HUDEP-2 (cell line): ENCODE results near the gene JPH2.
"Not testable (repeated sequence)": the region's sequence is repeated elsewhere in the genome, so short reads cannot be mapped to it uniquely, and the experiment has no call there.

Experiments used
- DNase-seq, 76 experiments: peaks; one replicate each; lab custom pipeline; 2025; ENCODE audit not compliant: unreplicated experiment in 76 of 76; lab: John Stamatoyannopoulos, UW

The JPH2 gene

DNA sequence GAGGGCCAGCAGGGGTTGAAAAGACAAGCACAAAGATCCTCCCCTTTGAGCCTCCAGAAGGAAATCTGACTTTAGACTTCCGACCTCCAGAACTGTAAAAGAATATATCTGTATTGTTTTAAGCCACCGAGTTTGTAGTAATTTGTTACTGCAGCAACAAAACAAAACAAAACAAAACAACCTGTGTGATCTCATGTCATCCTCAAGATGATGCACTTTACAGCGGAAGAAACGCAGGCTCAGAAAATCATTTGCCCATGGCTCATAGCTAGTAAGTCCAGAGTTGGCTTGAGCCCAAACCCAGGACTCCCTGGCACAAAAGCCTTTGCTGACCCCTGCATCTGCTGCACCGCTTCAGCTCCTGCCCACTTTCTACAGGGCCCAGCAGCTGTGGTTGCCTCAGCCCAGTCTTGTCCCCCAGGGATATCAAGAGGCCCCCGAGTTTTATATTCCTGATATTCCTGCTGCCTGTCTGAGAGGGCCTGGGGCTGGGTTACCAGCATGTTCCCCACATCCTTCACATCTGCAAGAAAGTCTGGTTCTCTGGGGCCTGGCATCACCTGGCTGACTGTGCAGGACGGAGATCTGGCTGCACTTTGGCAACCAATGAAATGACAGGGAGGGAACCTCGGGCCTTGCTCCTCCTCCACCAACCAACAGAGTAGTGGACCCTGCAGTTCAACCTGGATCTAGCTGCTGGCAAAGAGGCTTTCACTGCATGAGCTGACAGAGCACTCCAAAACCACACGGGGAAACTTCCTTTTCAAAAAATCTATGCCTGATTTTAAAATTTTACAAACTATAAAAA lies 56.9 kb downstream of the JPH2 start:
- no peak for DNase-seq

- DNase-seq, result not testable (repeated sequence)
These were observed 57.7 kb downstream of the JPH2 start for GRCh38 chr20:44129300-44129699.

DNA sequence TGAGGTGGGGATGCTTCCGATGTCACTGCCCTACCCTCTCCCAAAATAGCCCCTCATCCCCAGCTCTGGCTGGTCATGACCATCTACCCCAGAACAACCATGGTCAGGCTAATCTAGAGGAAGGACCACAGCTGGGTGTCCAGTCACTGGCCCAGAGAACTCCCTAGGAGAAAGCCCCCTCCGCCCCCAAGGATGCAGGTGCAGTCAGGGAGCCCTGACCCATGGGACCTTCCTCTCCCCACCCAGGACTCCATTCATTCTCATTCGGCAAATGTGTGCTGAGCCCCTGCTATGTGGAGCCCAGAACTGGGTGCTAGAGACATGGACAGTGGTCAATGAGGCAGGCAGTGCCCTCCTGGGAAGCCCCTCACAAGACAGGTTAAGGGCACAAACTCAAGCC lies 60.5 kb downstream of the JPH2 start:
- no peak for DNase-seq

DNA sequence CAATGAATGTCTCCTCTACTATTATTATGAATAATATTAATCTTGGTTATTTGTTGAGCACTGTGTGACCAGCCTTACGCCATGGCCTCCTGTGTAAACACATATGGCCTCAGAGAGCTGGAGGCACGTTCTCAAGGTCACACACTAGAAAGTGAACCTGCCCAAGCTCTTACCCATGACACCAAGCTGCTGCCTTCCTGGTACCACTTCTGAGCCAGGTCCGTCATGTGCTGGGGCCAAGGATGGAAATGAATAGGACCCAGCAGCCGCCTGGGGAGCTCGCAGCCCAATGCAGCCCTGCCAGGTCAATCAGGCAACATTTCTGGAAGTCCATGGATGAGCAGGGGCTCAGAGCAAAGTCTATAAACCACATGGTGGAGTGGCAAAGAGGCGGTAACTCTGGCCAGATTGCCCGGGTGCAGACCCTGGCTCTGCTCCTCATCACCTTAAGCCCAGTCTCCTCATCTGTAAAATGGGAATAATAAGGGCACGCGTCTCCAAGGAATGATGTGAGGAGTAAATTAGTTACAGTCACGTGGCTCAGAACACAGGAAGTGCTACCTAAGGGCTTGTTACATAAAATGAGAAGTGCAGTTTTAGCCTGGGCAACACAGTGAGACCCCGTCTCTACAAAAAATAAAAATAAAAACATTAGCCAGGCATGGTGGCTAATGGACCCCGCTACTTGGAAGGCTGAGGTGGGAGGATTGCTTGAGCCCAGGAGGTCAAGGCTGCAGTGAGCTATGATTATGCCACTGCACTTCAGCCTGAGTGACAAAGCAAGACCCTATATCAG lies 61.5 kb downstream of the JPH2 start:
- no peak for DNase-seq

DNA sequence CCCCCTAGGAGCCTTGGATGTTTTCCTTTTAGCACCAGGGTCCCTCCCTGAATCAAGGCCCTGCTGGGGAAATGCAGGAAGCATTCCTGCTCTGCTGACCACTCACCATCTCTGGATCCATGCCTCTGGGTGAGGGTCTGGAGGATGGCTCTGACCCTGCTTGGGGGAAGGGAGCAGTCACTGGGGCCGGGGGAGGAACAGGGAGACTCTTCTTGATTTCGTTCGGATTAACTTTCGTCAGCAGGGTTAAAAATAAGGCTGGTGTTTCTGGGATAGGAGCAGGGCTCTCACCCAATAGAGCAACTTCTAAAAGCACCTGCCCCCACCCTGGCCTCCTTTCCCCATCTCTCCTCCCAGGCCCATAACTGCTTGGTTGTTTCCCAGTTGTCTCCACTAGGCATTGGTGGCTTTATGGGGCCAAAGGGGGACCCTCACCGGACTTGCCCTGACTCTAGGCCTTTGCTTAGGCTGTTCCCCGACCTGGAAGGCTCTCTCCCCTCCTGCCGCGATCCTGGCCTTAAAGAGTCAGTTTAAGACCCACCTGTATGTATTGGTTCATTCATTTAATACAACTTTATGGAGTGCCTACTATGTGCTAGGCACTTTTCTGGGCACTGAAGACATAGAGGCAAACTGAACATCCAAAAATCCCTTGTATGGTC lies 63.0 kb downstream of the JPH2 start:
- DNase-seq, result no peak

GRCh38 chr20:44123251-44123650 lies 63.7 kb downstream of the JPH2 start:
- DNase-seq, result no peak

DNA sequence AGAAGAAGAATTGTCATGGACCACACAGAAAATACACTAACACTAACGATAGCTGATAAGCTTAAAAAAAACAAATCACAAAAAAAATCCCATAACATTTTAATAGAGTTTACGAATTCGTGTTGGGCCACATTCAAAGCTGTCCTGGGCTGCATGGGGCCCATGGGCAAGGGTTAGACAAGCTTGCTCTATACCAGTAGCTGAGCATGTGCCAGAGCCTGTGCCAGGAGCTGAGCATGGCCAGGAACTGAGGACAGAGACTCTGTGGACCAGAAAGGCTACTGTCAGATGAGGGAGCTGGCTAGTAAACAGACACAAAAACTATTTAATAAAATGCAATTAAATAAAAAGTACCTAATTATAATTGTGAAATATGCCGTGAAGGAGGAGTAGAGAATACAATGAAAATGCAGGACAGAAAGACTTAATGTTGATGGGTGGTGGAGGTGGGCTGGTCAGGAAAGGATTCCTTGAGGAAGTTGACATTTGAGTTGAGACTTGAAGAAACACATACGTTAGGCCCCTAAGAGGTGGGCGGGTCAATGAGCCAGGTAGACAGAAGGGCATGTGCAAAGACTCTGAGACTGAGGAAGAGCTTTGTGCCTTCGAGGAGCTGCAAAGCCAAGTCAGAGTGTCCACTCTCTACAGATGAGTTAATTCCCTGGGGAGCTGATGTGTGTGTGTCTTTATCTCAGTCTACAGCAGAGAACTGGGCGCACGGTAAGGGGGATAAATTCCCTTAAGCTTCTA lies 66.1 kb downstream of the JPH2 start:
- DNase-seq, result no peak

- DNase-seq, result no peak
These were observed 68.6 kb downstream of the JPH2 start for GRCh38 chr20:44118185-44119033.

- DNase-seq, result no peak
These were observed 69.4 kb downstream of the JPH2 start for GRCh38 chr20:44117296-44118184.

GRCh38 chr20:44115762-44116644 lies 71.0 kb downstream of the JPH2 start:
- DNase-seq, result no peak

- DNase-seq, result no peak
These were observed 71.8 kb downstream of the JPH2 start for GRCh38 chr20:44115181-44115580.

DNA sequence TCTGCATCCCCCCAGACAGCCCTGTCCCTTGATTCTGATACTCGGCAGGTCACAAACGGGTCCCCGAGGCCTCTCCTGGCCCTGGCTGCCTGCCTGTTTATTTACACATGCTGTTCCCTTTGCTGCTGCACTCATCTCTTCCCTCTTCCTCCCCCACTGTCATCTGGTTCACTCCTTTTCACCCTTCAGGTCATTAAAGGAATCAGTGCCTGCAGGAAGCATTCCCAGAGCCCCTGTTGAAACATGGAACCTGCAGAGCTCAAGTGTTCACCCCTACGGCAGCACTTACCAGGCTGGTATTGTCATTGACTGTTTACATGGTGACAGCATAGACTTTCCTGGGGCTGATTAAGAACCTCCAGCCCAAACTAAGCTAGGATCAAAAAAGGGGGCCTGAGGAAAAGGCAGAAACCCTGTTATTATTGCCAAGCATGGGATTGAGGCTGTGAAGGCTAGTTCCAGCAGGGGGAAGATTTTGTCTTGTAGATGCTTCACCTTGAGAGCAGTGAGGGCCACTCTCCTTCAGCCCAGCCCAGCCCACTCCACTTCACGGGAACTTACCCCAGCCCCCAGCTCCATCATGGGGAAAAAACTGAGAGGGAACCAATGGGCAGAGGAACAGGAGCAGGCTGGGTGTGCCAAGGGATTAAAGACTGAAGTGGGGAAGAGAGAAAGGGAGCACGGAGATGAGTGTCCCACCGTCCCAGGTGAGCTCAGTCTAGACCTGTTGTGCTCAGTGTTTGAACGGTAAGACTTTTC lies 73.2 kb downstream of the JPH2 start:
- DNase-seq, result no peak

DNA sequence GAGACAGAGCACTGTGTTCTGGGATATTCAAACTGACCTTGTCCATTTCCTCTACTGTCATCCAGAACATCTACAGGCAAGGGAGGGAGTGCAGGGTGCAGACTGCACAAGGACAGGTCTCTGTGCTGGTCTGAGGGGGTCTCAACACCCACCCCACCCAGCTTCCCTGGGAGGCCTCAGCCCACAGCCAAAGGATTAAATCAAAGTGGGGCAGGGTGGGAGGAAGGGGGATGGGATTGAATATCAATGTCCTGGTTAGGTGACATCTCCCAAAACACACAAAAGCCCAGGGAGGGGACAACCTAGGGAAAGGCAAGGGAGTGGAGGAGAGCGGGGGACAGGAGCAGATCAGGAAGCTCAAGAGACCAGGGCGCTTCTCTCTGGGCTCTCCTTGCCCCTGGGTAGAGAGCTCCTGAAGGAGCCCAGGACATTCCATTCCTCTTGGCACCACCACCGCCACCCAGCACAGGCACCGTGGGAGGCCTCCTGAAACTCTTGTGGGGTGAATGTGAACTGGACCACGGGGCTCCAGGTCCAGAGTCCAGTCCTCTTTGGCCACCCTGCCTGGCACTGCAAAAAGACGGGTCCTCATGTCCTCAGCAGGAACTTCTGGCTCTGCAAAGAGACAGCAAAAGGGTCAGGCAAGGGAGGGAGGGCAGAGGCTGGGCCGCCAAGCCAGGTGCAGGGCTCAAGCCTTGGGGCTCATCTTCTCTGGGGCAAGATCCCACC lies 73.9 kb downstream of the JPH2 start:
- DNase-seq, result no peak

GRCh38 chr20:44112456-44112855 lies 74.5 kb downstream of the JPH2 start:
- DNase-seq, result no peak

- no peak for DNase-seq
These were observed 75.2 kb downstream of the JPH2 start for GRCh38 chr20:44111712-44112335.
